KMS-11 (cell line): ENCODE results near the gene CACNA1G.

Experiments
- H2AFZ ChIP-seq: fragments of 200-600 bp; sonication (generic); 2 replicates; pipeline ENCODE4 v1.6.1; 2016; ENCODE audit warnings: antibody characterized with exemption, mixed run types, low read depth
- H3K27ac ChIP-seq: fragments of 200-600 bp; sonication (generic); 2 replicates; pipeline ENCODE4 v1.6.1; 2016; ENCODE audit warnings: mild to moderate bottlenecking, mixed run types
- H3K27me3 ChIP-seq: fragments of 200-600 bp; sonication (generic); 2 replicates; pipeline ENCODE4 v1.6.1; 2017; ENCODE audit warnings: mild to moderate bottlenecking, low read depth, mixed run types, moderate library complexity; ENCODE audit not compliant: insufficient read depth
- H3K36me3 ChIP-seq: fragments of 200-600 bp; sonication (generic); 2 replicates; pipeline ENCODE4 v1.6.1; 2017; ENCODE audit warnings: mild to moderate bottlenecking, mixed run types; ENCODE audit not compliant: insufficient read depth
- H3K4me1 ChIP-seq: fragments of 200-600 bp; sonication (generic); 2 replicates; pipeline ENCODE4 v1.6.1; 2016; ENCODE audit warnings: mild to moderate bottlenecking, low read depth, mixed run types; ENCODE audit not compliant: poor library complexity, severe bottlenecking
- H3K4me2 ChIP-seq: fragments of 200-600 bp; sonication (generic); 2 replicates; pipeline ENCODE4 v1.7.0; 2016; ENCODE audit warnings: mild to moderate bottlenecking, mixed run types
- H3K4me3 ChIP-seq: fragments of 200-600 bp; sonication (generic); IDR thresholded peaks from 2 replicates; pipeline ENCODE4 v1.6.1; 2017; ENCODE audit warnings: low read depth, low read length, mixed read lengths; ENCODE audit not compliant: insufficient read depth
- H3K79me2 ChIP-seq: fragments of 200-600 bp; sonication (generic); 2 replicates; pipeline ENCODE4 v1.6.1; 2016; ENCODE audit warnings: low read depth, mixed run types; ENCODE audit not compliant: insufficient read depth
- H3K9ac ChIP-seq: fragments of 200-600 bp; sonication (generic); 2 replicates; pipeline ENCODE4 v1.6.1; 2016; ENCODE audit warnings: mild to moderate bottlenecking, mixed run types
- H4K20me1 ChIP-seq: fragments of 200-600 bp; sonication (generic); 2 replicates; pipeline ENCODE4 v1.6.1; 2016; ENCODE audit warnings: mild to moderate bottlenecking, mixed run types; ENCODE audit not compliant: insufficient read depth
- CTCF ChIP-seq: fragments of 200-600 bp; sonication (generic); conservative IDR thresholded peaks from 2 replicates; pipeline ENCODE4 v1.6.1; 2017; ENCODE audit warnings: low read depth, mild to moderate bottlenecking, antibody characterized with exemption, low read length, moderate library complexity, mixed read lengths

Gene CACNA1G

GRCh38 chr17:50584116-50584515, 23.6 kb downstream of the CACNA1G start:
- H3K4me2 ChIP-seq, result no peak overlapping the region
- H3K27ac ChIP-seq, result no peak overlapping the region
- H3K36me3 ChIP-seq, result no peaks in the 10 kb centered on the region
- H3K4me1 ChIP-seq, result no peaks in the 10 kb centered on the region
- peaks cover 94% of the 10 kb centered on the region for H3K27me3 ChIP-seq
- no peak overlapping the region for H3K9ac ChIP-seq
- no peaks in the 10 kb centered on the region for H3K79me2 ChIP-seq
- H3K4me3 ChIP-seq, result no peak overlapping the region
- TF ChIP-seq CTCF, result no peak
- H2AFZ ChIP-seq, result no peak overlapping the region
- no peaks in the 10 kb centered on the region for H4K20me1 ChIP-seq

- no peak overlapping the region for H3K27ac ChIP-seq
- no peaks in the 10 kb centered on the region for H4K20me1 ChIP-seq
- H3K27me3 ChIP-seq, result peaks cover 93% of the 10 kb centered on the region
- no peak overlapping the region for H3K4me2 ChIP-seq
- no peak overlapping the region for H2AFZ ChIP-seq
- H3K4me1 ChIP-seq, result no peaks in the 10 kb centered on the region
- no peaks in the 10 kb centered on the region for H3K79me2 ChIP-seq
- H3K4me3 ChIP-seq, result no peak overlapping the region
- TF ChIP-seq CTCF, result no peak
- no peaks in the 10 kb centered on the region for H3K36me3 ChIP-seq
- H3K9ac ChIP-seq, result no peak overlapping the region
These were observed 24.2 kb downstream of the CACNA1G start for GRCh38 chr17:50584749-50585148.

DNA sequence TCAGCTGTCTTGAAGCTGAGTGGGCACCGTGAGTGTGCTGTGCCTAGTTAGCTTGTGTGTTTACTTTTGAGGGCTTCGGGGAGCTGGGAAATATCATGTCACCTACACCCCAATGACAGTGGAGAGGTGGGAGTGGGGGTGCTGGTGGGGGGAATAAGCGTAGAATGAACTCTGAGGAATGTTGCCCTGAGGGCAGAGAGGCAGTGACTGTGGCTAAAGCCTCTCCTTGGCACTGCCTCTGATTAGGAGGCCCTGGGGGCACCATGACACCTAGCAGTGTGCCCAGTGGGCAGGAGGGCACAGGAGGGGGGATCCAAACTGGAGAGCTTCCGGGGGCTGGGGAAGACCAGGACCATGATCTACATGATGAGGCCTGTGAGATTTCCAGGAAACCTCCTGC, 24.8 kb downstream of the CACNA1G start:
- peaks cover 88% of the 10 kb centered on the region for H3K27me3 ChIP-seq
- H3K36me3 ChIP-seq, result no peaks in the 10 kb centered on the region
- no peaks in the 10 kb centered on the region for H4K20me1 ChIP-seq
- TF ChIP-seq CTCF, result no peak
- H3K79me2 ChIP-seq, result no peaks in the 10 kb centered on the region
- no peak overlapping the region for H3K4me2 ChIP-seq
- H2AFZ ChIP-seq, result no peak overlapping the region
- H3K4me3 ChIP-seq, result no peak overlapping the region
- no peak overlapping the region for H3K9ac ChIP-seq
- H3K4me1 ChIP-seq, result no peaks in the 10 kb centered on the region
- H3K27ac ChIP-seq, result no peak overlapping the region

- H3K4me2 ChIP-seq, result no peak overlapping the region
- no peak overlapping the region for H3K9ac ChIP-seq
- H3K4me1 ChIP-seq, result no peaks in the 10 kb centered on the region
- H4K20me1 ChIP-seq, result no peaks in the 10 kb centered on the region
- no peak for TF ChIP-seq CTCF
- H3K27me3 ChIP-seq, result peaks cover 83% of the 10 kb centered on the region
- H2AFZ ChIP-seq, result no peak overlapping the region
- H3K4me3 ChIP-seq, result no peak overlapping the region
- H3K79me2 ChIP-seq, result no peaks in the 10 kb centered on the region
- no peak overlapping the region for H3K27ac ChIP-seq
- no peaks in the 10 kb centered on the region for H3K36me3 ChIP-seq
These were observed 25.4 kb downstream of the CACNA1G start for GRCh38 chr17:50585891-50586290.
